DND-41 (cell line): Measurements from ENCODE around the gene PRR23E.

Source experiments
- ATAC-seq: fragments of 200-7000 bp; cut with Tn5 transposase; 3 replicates; pipeline ENCODE4 v1.9.1; 2021; ENCODE audit warnings: low read depth; ENCODE audit not compliant: insufficient read depth
- DNase-seq: peaks from one replicate; pipeline ENCODE4 v3.0.0-alpha.2; 2020
- H2AFZ ChIP-seq: 2 replicates; pipeline ENCODE4 v1.6.0; 2012; ENCODE audit warnings: low read depth, low read length
- H3K27ac ChIP-seq: 2 replicates; pipeline ENCODE4 v1.5.1; 2012; ENCODE audit warnings: low read length, inconsistent platforms
- H3K27me3 ChIP-seq: fragments of 200-600 bp; sonication (generic); 2 replicates; pipeline ENCODE4 v1.6.0; 2012; ENCODE audit warnings: low read length, mild to moderate bottlenecking, inconsistent platforms; ENCODE audit not compliant: insufficient read depth, poor library complexity
- H3K36me3 ChIP-seq: 2 replicates; pipeline ENCODE4 v1.5.1; 2012; ENCODE audit warnings: low read length, inconsistent platforms; ENCODE audit not compliant: insufficient read depth
- H3K4me1 ChIP-seq: 2 replicates; pipeline ENCODE4 v1.5.1; 2012; ENCODE audit warnings: mild to moderate bottlenecking, low read length; ENCODE audit not compliant: insufficient read depth
- H3K4me2 ChIP-seq: 2 replicates; pipeline ENCODE4 v1.6.0; 2012; ENCODE audit warnings: mild to moderate bottlenecking, moderate library complexity, low read length, inconsistent platforms; ENCODE audit not compliant: insufficient read depth
- H3K4me3 ChIP-seq, 2 experiments: fragments of 200-600 bp in 1 of 2; shearing (Covaris generic) in 1 of 2; 2 replicates each; pipeline ENCODE4 v1.5.1; 2012 to 2016; ENCODE audit warnings: inconsistent platforms in 2 of 2, low read length in 2 of 2, mild to moderate bottlenecking in 2 of 2, low read depth in 1 of 2, moderate library complexity in 1 of 2
- H3K79me2 ChIP-seq: 2 replicates; pipeline ENCODE4 v1.6.0; 2012; ENCODE audit warnings: low read length, inconsistent platforms; ENCODE audit not compliant: insufficient read depth
- H3K9ac ChIP-seq: 2 replicates; pipeline ENCODE4 v1.6.0; 2012; ENCODE audit warnings: low read depth, mild to moderate bottlenecking, inconsistent platforms, low read length, moderate library complexity
- H3K9me3 ChIP-seq: 2 replicates; pipeline ENCODE4 v1.5.1; 2012; ENCODE audit warnings: low read length, moderate library complexity, mild to moderate bottlenecking, inconsistent platforms; ENCODE audit not compliant: insufficient read depth, severe bottlenecking
- H4K20me1 ChIP-seq: 2 replicates; pipeline ENCODE4 v1.6.0; 2012; ENCODE audit warnings: low read length; ENCODE audit not compliant: insufficient read depth
- CTCF ChIP-seq: IDR thresholded peaks from 2 replicates; pipeline ENCODE4 v1.5.1; 2012; ENCODE audit warnings: borderline replicate concordance, low read length, moderate library complexity, mild to moderate bottlenecking; ENCODE audit not compliant: poor library complexity, severe bottlenecking; ENCODE audit errors: extremely low read depth
- EZH2 ChIP-seq: IDR thresholded peaks from 3 replicates; pipeline ENCODE4 v1.6.1; 2012; ENCODE audit warnings: borderline replicate concordance, low read depth, mild to moderate bottlenecking, moderate library complexity, low read length, inconsistent platforms; ENCODE audit not compliant: severe bottlenecking

PRR23E gene

GRCh38 chr3:127192576-127193232, at the start of gene PRR23E:
PRR23E (plus strand) TSS chr3:127193131; CDS start chr3:127196686, 3,555 bp downstream.
- Histone ChIP-seq H3K27me3 (no peaks in the 10 kb centered on the region), H3K4me1 (no peaks in the 10 kb centered on the region), H3K27ac (no peak within 1 kb of the TSS), H3K9ac (no peak within 1 kb of the TSS), H3K4me3 (no peak within 1 kb of the TSS), H4K20me1 (no peaks in the 10 kb centered on the region), H3K9me3 (peaks cover 16% of the 10 kb centered on the region), H3K4me2 (no peak within 1 kb of the TSS), H2AFZ (no peak within 1 kb of the TSS), H3K79me2 (no peaks in the 10 kb centered on the region), H3K36me3 (no peaks in the 10 kb centered on the region)
- ATAC-seq (no peak), DNase-seq (no peak)
- TF ChIP-seq CTCF: no peak
- TF ChIP-seq EZH2: no peak

GRCh38 chr3:127143172-127143571, 49.8 kb upstream of the PRR23E start:
- Histone ChIP-seq H3K9ac (no peak overlapping the region), H2AFZ (no peak overlapping the region), H4K20me1 (no peaks in the 10 kb centered on the region), H3K9me3 (no peaks in the 10 kb centered on the region), H3K27ac (no peak overlapping the region), H3K4me3 (no peak overlapping the region), H3K4me1 (no peaks in the 10 kb centered on the region), H3K27me3 (no peaks in the 10 kb centered on the region), H3K4me2 (no peak overlapping the region), H3K79me2 (no peaks in the 10 kb centered on the region), H3K36me3 (no peaks in the 10 kb centered on the region)
- TF ChIP-seq EZH2 (no peak), CTCF (no peak)
- no peak for DNase-seq
- no peak for ATAC-seq

- H3K4me1 ChIP-seq: no peaks in the 10 kb centered on the region
- no peak for DNase-seq
Measured at GRCh38 chr3:127144631-127145030, 48.3 kb upstream of the PRR23E start.

More at GRCh38 chr3:127144631-127145030, 48.3 kb upstream of the PRR23E start:
- Histone ChIP-seq H3K27ac (no peak overlapping the region), H3K36me3 (no peaks in the 10 kb centered on the region), H4K20me1 (no peaks in the 10 kb centered on the region), H3K9me3 (no peaks in the 10 kb centered on the region), H3K9ac (no peak overlapping the region), H3K79me2 (no peaks in the 10 kb centered on the region), H3K4me2 (no peak overlapping the region), H3K4me3 (no peak overlapping the region), H3K27me3 (no peaks in the 10 kb centered on the region), H2AFZ (no peak overlapping the region)
- TF ChIP-seq CTCF: no peak
- TF ChIP-seq EZH2: no peak
- ATAC-seq: no peak
